ENCODE results near the gene SCAMP3. TPM values are rescaled to one million over a fixed set of nuclear protein-coding genes. Genes with fewer than 3 reads are reported as not detected.

The SCAMP3 gene
- total and polyA plus RNA-seq, 2 of the 4 experiments (the other 2 are of a cell fraction), result 30.5 to 118 TPM

- Histone ChIP-seq H3K79me1 (ENCODE audit: low read depth in 1 of 2, low read length in 2 of 2) (no peaks in the 10 kb centered on the region), H3K18ac (ENCODE audit: low read depth, low read length) (no peak within 1 kb of the TSS), H3K36me3 (ENCODE audit: control insufficient read depth, insufficient read depth, low read length) (no peaks in the 10 kb centered on the region), H3K27me3 (ENCODE audit: control insufficient read depth, insufficient read depth, low read length) (peaks cover 21% of the 10 kb centered on the region), H3K23ac (ENCODE audit: low read depth, low read length) (no peak within 1 kb of the TSS), H3K9me1 (ENCODE audit: insufficient read depth, low read length) (no peaks in the 10 kb centered on the region), H4K20me1 (ENCODE audit: insufficient read depth, low read length) (no peaks in the 10 kb centered on the region), H2AK9ac (replicated peaks; ENCODE audit: low read depth, low read length, poor library complexity) (no peak within 1 kb of the TSS), H2AK5ac (ENCODE audit: low read depth, low read length) (no peak within 1 kb of the TSS), H3K14ac (replicated peaks; ENCODE audit: low read depth, low read length) (no peak within 1 kb of the TSS), H2BK5ac (ENCODE audit: low read depth, low read length, poor library complexity, severe bottlenecking) (no peak within 1 kb of the TSS), H2BK20ac (ENCODE audit: low read depth, low read length) (no peak within 1 kb of the TSS), H3K4me3 (ENCODE audit: insufficient read depth, low read depth, low read length) (no peak within 1 kb of the TSS), H4K91ac (ENCODE audit: insufficient read depth, low read depth, low read length) (no peak within 1 kb of the TSS), H3K4me1 (ENCODE audit: control insufficient read depth, insufficient read depth, low read length) (no peaks in the 10 kb centered on the region), H2BK15ac (ENCODE audit: low read depth, low read length) (no peak within 1 kb of the TSS), H2AFZ (replicated peaks; ENCODE audit: low read length, poor library complexity) (no peak within 1 kb of the TSS), H3K4ac (ENCODE audit: low read depth, low read length) (no peak within 1 kb of the TSS), H3K27ac (ENCODE audit: insufficient read depth, low read length) (no peak within 1 kb of the TSS), H4K8ac (ENCODE audit: low read depth in 2 of 2, low read length in 2 of 2) (no peak within 1 kb of the TSS), H3K9ac (ENCODE audit: low read depth, low read length) (no peak within 1 kb of the TSS), H3K9me3 (ENCODE audit: control insufficient read depth, insufficient read depth, low read length) (no peaks in the 10 kb centered on the region), H2BK120ac (ENCODE audit: low read depth, low read length) (no peak within 1 kb of the TSS), H4K5ac (ENCODE audit: low read depth, low read length) (no peak within 1 kb of the TSS), H3K4me2 (ENCODE audit: low read depth, low read length) (no peak within 1 kb of the TSS), H3K56ac (ENCODE audit: extremely low read depth, insufficient read depth, low read length) (no peak within 1 kb of the TSS)
- CTCF ChIA-PET, result no interaction called here
- POLR2A ChIA-PET (ENCODE audit: unreplicated experiment), result no interaction called here
- intact Hi-C loops (cut with micrococcal nuclease), result no loop called here
- dilution Hi-C loops (cut with HindIII; ENCODE audit: low sequenced_read_pairs, unreplicated experiment), result no loop called here
- no peak for ATAC-seq (ENCODE audit: low read depth)
- in situ Hi-C loops (cut with MboI; ENCODE audit: low sequenced_read_pairs), result no loop called here
- WGBS, 2 experiments (ENCODE audit: extremely low coverage in 2 of 2, insufficient read length in 1 of 2), result no CpG with 5 or more reads among the region's 5 CpGs
- BruUV-seq (replicated peaks), result no TSS peak
- no peak for DNase-seq
- TF ChIP-seq MAFK (IDR thresholded peaks at IDR 0.05; ENCODE audit: low read depth, low read length) (no peak), ELK1 (IDR thresholded peaks at IDR 0.05; ENCODE audit: borderline replicate concordance, low read depth, low read length) (no peak), CHD1 (IDR thresholded peaks at IDR 0.05; ENCODE audit: low read depth, low read length) (no peak), MAZ (IDR thresholded peaks at IDR 0.05; ENCODE audit: borderline replicate concordance, low read depth, low read length) (no peak), NFE2L2 (IDR thresholded peaks at IDR 0.05; ENCODE audit: low read depth, low read length) (no peak), CTCF (conservative IDR thresholded peaks at IDR 0.05; ENCODE audit: low read depth, low read length) (no peak), FOS (IDR thresholded peaks at IDR 0.05; ENCODE audit: low read depth, low read length) (no peak), USF2 (IDR thresholded peaks at IDR 0.05; ENCODE audit: low read depth, low read length) (no peak)
These were observed 39.2 kb upstream of the SCAMP3 start, which contains the start of gene PKLR for GRCh38 chr1:155301342-155301841. TSS of gene PKLR (minus strand) at chr1:155301438. CDS start at chr1:155301395, 43 bp downstream.
